Skeletal muscle tissue (tissue), 4 donors: ENCODE measurements around the gene KICS2. TPM values are rescaled to one million over a fixed set of nuclear protein-coding genes. Genes with fewer than 3 reads are reported as not detected.
"Not testable (repeated sequence)": the region's sequence is repeated elsewhere in the genome, so short reads cannot be mapped to it uniquely, and the experiment has no call there.

ENCODE experiments used
- H3K27ac ChIP-seq: one replicate; pipeline ENCODE4 v1.7.0; 2013; ENCODE audit warnings: mild to moderate bottlenecking, low read depth, low read length, inconsistent platforms
- H3K27me3 ChIP-seq, 3 donors: one replicate each; pipeline ENCODE4 v1.7.0; 2013; ENCODE audit warnings: low read length in 3 of 3; ENCODE audit not compliant: control insufficient read depth in 3 of 3, insufficient read depth in 3 of 3
- H3K36me3 ChIP-seq, 3 donors: one replicate each; pipeline ENCODE4 v1.7.0; 2013; ENCODE audit warnings: low read length in 3 of 3; ENCODE audit not compliant: control insufficient read depth in 3 of 3, insufficient read depth in 3 of 3
- H3K4me1 ChIP-seq, 3 donors: one replicate each; pipeline ENCODE4 v1.7.0; 2013; ENCODE audit warnings: low read length in 3 of 3, mild to moderate bottlenecking in 3 of 3; ENCODE audit not compliant: control insufficient read depth in 3 of 3, insufficient read depth in 3 of 3
- H3K4me3 ChIP-seq, 3 donors: one replicate each; pipeline ENCODE4 v1.7.0; 2013; ENCODE audit warnings: low read length in 3 of 3
- H3K9ac ChIP-seq, 3 donors: one replicate each; pipeline ENCODE4 v1.7.0; 2013; ENCODE audit warnings: low read length in 3 of 3, mild to moderate bottlenecking in 3 of 3, moderate library complexity in 2 of 3, low read depth in 1 of 3
- H3K9me3 ChIP-seq, 3 donors: one replicate each; pipeline ENCODE4 v1.7.0; 2013; ENCODE audit warnings: low read length in 3 of 3; ENCODE audit not compliant: control insufficient read depth in 3 of 3
- total RNA-seq: library from RNA; depleted of rRNA; stranded (reverse); fragments of >200 nt; gene quantifications from one replicate; pipeline ENCODE4 v1.2.3, GENCODE V29; 2014
- donor health status: Osteomylitis.

KICS2 gene
- total RNA-seq, 1 donor from 2014 or later, result 4.2 TPM

- Histone ChIP-seq H3K4me3 (no peak overlapping the region), H3K9ac (no peak overlapping the region), H3K9me3 (no peaks in the 10 kb centered on the region), H3K4me1 (peaks cover 0 to 12% (median 6%) of the 10 kb centered on the region in 3 donors), H3K27ac (no peak overlapping the region), H3K27me3 (no peaks in the 10 kb centered on the region), H3K36me3 (peaks cover 0 to 3% (median 0%) of the 10 kb centered on the region in 3 donors)
Observed at GRCh38 chr12:64219145-64219544, 3.0 kb downstream of the KICS2 start.

- no peak overlapping the region for H3K9ac ChIP-seq
- no peaks in the 10 kb centered on the region for H3K27me3 ChIP-seq
- H3K4me1 ChIP-seq, result peaks cover 0 to 12% (median 6%) of the 10 kb centered on the region in 3 donors
- H3K27ac ChIP-seq, result no peak overlapping the region
- H3K9me3 ChIP-seq, result no peaks in the 10 kb centered on the region
- peaks cover 0 to 3% (median 0%) of the 10 kb centered on the region in 3 donors for H3K36me3 ChIP-seq
- no peak overlapping the region for H3K4me3 ChIP-seq
Observed at GRCh38 chr12:64218597-64218996, 3.5 kb downstream of the KICS2 start.

GRCh38 chr12:64217643-64218042 is 4.5 kb downstream of the KICS2 start:
- H3K4me1 ChIP-seq, result peaks cover 0 to 12% (median 6%) of the 10 kb centered on the region in 3 donors
- not testable (repeated sequence) for H3K9ac ChIP-seq, H3K36me3 ChIP-seq, H3K27me3 ChIP-seq, H3K9me3 ChIP-seq, H3K27ac ChIP-seq, H3K4me3 ChIP-seq

GRCh38 chr12:64216239-64216638 is 5.9 kb downstream of the KICS2 start:
- Histone ChIP-seq H3K9ac (no peak overlapping the region), H3K36me3 (peaks cover 2 to 3% (median 3%) of the 10 kb centered on the region in 3 donors), H3K27ac (no peak overlapping the region), H3K27me3 (no peaks in the 10 kb centered on the region), H3K4me3 (no peak overlapping the region), H3K9me3 (no peaks in the 10 kb centered on the region), H3K4me1 (peaks cover 0 to 3% (median 1%) of the 10 kb centered on the region in 3 donors)

GRCh38 chr12:64212119-64212746 is 9.9 kb downstream of the KICS2 start:
- no peak overlapping the region for H3K4me3 ChIP-seq
- no peaks in the 10 kb centered on the region for H3K4me1 ChIP-seq
- no peaks in the 10 kb centered on the region for H3K27me3 ChIP-seq
- no peaks in the 10 kb centered on the region for H3K9me3 ChIP-seq
- H3K27ac ChIP-seq, result no peak overlapping the region
- H3K36me3 ChIP-seq, result peaks cover 3 to 7% (median 3%) of the 10 kb centered on the region in 3 donors
- no peak overlapping the region for H3K9ac ChIP-seq

- peaks cover 2 to 15% (median 2%) of the 10 kb centered on the region in 3 donors for H3K36me3 ChIP-seq
- no peaks in the 10 kb centered on the region for H3K4me1 ChIP-seq
- no peaks in the 10 kb centered on the region for H3K9me3 ChIP-seq
- no peaks in the 10 kb centered on the region for H3K27me3 ChIP-seq
- no peak overlapping the region for H3K9ac ChIP-seq
- H3K27ac ChIP-seq, result no peak overlapping the region
- no peak overlapping the region for H3K4me3 ChIP-seq
Observed at GRCh38 chr12:64207453-64207852, 14.6 kb downstream of the KICS2 start.

- Histone ChIP-seq H3K27me3 (no peaks in the 10 kb centered on the region), H3K4me1 (no peaks in the 10 kb centered on the region), H3K9ac (no peak overlapping the region), H3K27ac (no peak overlapping the region), H3K9me3 (no peaks in the 10 kb centered on the region), H3K36me3 (peaks cover 0 to 13% (median 2%) of the 10 kb centered on the region in 3 donors), H3K4me3 (no peak overlapping the region)
Observed at GRCh38 chr12:64205542-64205941, 16.6 kb downstream of the KICS2 start.

GRCh38 chr12:64203775-64204174 is 18.3 kb downstream of the KICS2 start:
- Histone ChIP-seq H3K36me3 (peaks cover 0 to 8% (median 2%) of the 10 kb centered on the region in 3 donors), H3K4me1 (no peaks in the 10 kb centered on the region), H3K27ac (no peak overlapping the region), H3K9me3 (no peaks in the 10 kb centered on the region), H3K27me3 (no peaks in the 10 kb centered on the region), H3K4me3 (no peak overlapping the region), H3K9ac (no peak overlapping the region)

- Histone ChIP-seq H3K27me3 (no peaks in the 10 kb centered on the region), H3K9ac (no peak overlapping the region), H3K9me3 (no peaks in the 10 kb centered on the region), H3K27ac (no peak overlapping the region), H3K36me3 (peaks cover 0 to 8% (median 2%) of the 10 kb centered on the region in 3 donors), H3K4me3 (no peak overlapping the region), H3K4me1 (no peaks in the 10 kb centered on the region)
Observed at GRCh38 chr12:64203036-64203435, 19.1 kb downstream of the KICS2 start.

- not testable (repeated sequence) for H3K4me3 ChIP-seq, H3K4me1 ChIP-seq, H3K27ac ChIP-seq, H3K9me3 ChIP-seq, H3K9ac ChIP-seq, H3K27me3 ChIP-seq
- peaks cover 6 to 14% (median 13%) of the 10 kb centered on the region in 3 donors for H3K36me3 ChIP-seq
Observed at GRCh38 chr12:64195841-64196240, 26.3 kb downstream of the KICS2 start.
